ENCODE data around the gene ARHGEF35.
"Not testable (repeated sequence)": the region's sequence is repeated elsewhere in the genome, so short reads cannot be mapped to it uniquely, and the experiment has no call there.

The ARHGEF35 gene

DNA sequence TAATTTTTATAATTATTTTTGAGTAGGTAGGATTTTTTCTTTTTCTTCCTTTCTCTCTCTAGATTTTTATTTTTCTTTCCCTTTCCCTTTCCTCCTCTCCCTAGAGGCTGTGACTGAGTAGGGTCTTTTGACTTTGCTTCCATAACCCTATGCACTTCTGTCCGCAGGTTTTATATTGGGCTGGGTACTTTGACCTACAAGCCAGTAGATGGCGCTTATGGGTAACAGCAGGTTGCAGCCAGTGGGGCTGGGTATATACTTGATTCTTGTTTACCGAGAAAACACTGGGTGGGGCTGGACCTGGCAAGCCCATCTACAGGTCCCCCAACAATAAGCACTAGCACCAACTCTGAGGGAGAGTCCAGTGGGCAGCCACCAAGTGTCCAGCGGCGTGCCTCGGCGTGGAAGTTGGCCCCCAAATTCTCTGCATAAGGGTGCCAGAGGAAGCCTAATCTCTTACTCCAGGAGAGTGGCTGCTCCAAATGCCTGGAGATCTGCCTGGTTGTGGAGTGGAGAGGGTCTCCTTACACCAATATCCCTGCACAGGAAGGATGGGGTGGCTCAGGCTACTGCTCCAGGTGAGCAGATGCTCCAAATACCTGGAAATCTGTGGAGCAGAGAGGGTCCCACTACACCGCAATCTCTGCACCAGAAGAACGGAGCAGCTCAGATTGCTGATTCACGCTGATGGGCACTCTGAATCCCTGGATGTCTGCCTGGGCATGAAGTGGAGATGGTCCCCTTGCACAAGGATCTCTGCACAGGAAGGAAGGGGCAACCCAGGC lies 17.1 kb downstream of the ARHGEF35 start:
- not testable (repeated sequence) for DNase-seq

DNA sequence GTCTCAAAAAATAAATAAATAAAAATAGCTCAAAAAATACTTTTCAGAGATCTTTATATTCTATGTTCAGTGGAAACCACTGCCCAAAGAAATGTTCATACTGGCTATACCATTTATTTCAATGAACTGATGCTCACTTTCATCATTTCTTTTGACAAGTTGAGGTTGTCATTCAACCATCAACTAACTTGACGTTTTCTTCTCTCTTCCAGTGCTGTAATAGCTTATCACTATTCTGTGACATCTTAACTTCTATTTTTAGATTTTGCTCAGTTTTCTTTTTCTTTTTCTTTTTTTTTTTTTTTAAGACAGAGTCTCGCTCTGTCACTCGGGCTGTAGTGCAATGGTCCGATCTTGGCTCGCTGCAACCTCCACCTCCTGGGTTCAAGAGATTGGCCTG lies 21.0 kb downstream of the ARHGEF35 start:
- no peak for DNase-seq

DNA sequence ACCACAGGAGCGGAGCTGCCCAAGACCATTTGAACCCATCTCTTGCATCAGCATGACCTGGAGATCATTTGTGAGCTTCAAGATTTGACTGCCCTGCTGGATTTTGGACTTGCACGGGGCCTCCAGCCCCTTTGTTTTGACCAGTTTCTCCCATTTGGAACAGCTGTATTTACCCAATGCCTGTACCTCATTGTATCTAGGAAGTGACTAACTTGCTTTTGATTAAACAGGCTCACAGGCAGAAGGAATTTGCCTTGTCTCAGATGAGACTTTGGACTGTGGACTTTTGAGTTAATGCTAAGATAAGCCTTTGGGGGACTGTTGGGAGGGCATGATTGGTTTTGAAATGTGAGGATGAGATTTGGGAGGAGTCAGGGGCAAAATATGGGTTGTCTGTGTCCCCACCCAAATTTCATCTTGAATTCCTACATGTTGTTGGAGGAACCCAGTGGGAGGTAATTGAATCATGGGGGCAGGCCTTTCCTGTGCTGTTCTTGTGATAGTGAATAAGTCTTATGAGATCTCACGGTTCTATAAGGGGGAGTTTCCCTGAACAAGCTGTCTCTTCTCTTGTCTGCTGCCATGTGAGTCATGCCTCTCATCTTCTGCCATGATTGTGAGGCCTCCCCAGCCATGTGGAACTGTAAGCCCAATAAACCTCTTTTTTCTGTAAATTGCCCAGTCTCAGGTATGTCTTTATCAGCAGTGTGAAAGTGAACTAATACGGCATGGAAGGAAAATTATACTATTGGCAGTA lies 23.9 kb downstream of the ARHGEF35 start:
- DNase-seq, result not testable (repeated sequence)

DNA sequence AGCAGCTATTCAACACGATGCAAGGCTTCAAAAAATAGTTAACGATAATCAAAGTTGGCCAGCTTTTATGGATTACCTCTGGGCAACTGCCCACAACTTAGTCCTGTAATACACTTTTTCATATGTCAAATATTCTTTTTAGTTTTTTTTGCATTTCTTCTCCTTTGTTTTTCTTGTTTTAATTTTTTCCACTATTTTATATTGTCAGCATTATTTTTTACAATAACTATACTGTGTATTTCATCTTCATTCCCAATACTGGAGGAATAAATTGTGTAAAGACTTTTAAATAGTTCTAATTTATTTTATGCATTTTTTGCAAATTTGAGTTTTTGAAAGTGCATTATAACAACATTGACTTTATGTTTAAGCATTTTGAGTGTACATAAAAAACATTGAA lies 30.8 kb downstream of the ARHGEF35 start:
- no peak for DNase-seq

DNA sequence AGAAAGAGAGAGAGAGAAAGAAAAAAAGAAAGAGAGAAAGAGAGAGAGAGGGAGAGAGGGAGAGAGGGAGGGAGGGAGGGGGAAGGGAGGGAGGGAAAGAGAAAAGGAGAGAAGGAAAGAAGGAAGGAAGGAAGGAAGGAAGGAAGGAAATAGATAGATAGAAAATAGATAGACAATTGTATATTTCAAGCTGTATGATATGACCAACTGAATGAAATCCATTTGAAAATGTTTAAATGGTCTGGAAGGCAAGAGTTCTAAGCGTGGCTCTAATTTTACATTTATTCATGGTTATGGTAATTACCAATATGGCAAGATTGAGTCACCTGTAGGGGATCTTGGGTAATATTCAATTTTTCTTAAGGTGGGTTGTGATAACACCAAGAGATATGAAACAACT lies 36.8 kb downstream of the ARHGEF35 start:
- no peak for DNase-seq

DNA sequence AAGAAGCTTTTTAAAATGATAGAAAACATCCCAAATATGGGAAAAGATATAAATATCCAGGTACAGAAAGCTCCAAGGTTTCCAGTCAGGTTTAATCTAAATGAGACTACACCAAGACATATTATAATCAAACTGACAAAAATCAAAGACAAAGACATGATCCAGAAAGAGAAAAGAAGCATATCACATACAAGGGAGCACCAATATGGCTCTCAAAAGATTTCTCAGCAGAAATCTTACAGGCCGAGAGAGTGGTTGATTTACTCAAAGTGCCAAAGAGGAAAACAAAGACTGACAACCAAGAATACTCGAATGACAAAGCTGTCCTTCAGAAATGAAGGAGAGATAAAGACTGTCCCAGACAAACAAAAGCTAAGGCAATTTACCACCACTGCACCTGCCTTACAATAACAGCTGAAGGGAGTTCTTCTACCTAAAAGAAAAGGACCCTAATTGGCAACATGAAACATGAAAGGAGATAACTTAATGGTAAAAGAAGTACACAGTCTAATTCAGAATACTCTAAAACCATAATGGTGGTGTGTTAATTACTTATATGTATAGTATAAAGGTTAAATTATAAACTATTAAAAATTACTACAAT lies 47.3 kb downstream of the ARHGEF35 start:
- no peak for DNase-seq

DNA sequence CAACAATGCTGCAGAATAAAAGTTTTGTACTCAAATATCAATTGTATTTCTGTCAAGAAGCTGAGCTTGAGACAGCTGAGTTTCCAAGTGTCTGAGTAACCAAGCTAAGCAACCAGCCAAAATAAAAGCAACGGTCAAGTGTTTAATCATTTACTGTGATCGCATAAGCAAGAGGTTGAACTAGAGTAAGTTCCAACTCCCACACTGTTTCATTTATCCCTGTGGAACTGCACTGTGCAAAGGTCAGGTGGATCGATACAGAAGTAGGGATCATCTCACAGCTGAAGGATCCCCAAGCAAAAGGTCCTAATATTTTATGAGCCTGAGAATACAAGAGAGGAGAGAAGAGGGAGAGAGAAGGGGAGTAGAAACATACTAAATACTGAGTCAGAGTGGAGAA lies 51.2 kb downstream of the ARHGEF35 start:
- DNase-seq, result no peak

DNA sequence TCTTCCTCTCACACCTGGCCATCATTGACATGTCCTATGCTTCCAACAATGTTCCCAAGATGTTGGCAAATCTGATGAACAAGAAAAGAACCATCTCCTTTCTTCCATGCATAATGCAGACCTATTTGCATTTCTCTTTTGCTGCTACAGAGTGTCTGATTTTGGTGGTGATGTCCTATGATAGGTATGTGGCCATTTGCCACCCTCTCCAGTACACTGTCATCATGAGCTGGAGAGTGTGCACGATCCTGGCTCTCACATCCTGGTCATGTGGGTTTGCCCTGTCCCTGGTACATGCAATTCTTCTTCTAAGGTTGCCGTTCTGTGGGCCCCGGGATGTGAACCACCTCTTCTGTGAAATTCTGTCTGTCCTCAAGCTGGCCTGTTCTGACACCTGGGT lies 53.4 kb downstream of the ARHGEF35 start:
- DNase-seq, result no peak

DNA sequence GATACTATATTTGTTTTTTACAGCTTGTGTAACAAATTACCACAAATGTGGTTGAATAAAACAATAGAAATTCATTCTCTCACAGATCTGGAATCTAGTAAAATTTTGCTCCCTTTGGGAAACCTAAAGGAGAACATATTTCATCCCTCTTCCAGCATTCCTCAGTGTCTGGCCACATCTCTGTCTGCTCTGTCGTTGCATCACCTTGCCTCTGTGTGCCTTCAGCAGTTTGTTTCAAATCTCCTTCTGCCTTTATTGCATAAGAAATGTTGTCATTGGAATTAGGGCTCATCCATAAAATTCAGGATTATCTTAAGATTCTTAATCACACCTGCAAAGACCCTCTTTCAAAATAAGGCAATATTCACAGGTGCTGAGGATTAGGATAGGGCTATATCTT lies 58.1 kb downstream of the ARHGEF35 start:
- no peak for DNase-seq

Measured in activated gamma-delta T cell (primary cell).